HepG2 (cell line): ENCODE measurements around the gene PACS1. TPM values are rescaled to one million over a fixed set of nuclear protein-coding genes. Genes with fewer than 3 reads are reported as not detected.

ENCODE experiments used
- ARID2 ChIP-seq: sonication (generic); formaldehyde crosslinking; IDR thresholded peaks from 2 replicates; pipeline ENCODE4 v1.8.1; 2022; ENCODE audit warnings: mild to moderate bottlenecking, missing genetic modification reagents, borderline replicate concordance
- CREB3 ChIP-seq: sonication (generic); formaldehyde crosslinking; IDR thresholded peaks from 2 replicates; pipeline ENCODE4 v1.5.0; 2020; ENCODE audit warnings: missing genetic modification reagents
- FOXO4 ChIP-seq: sonication (generic); formaldehyde crosslinking; conservative IDR thresholded peaks from 2 replicates; pipeline ENCODE4 v1.8.1; 2023; ENCODE audit warnings: missing genetic modification reagents
- HDAC6 ChIP-seq: fragments of 200-600 bp; sonication (generic); IDR thresholded peaks from 2 replicates; pipeline ENCODE4 v1.7.0; 2017; ENCODE audit warnings: mild to moderate bottlenecking, antibody characterized with exemption, low read length, low read depth
- PBX2 ChIP-seq: IDR thresholded peaks from 2 replicates; pipeline ENCODE4 v1.6.1; 2016; ENCODE audit warnings: control low read depth
- SAP130 ChIP-seq: IDR thresholded peaks from 2 replicates; pipeline ENCODE4 v1.6.1; 2016; ENCODE audit warnings: low read depth
- SRSF4 ChIP-seq: fragments of 200-400 bp; formaldehyde crosslinking; IDR thresholded peaks from one replicate; pipeline ENCODE4 v1.6.1; 2018; ENCODE audit warnings: mild to moderate bottlenecking, low read depth, low read length, moderate library complexity; ENCODE audit not compliant: poor library complexity, severe bottlenecking
- ZBTB1 ChIP-seq: sonication (generic); formaldehyde crosslinking; IDR thresholded peaks from 2 replicates; pipeline ENCODE4 v1.4.0; 2020; ENCODE audit warnings: missing genetic modification reagents, borderline replicate concordance
- ZNF496 ChIP-seq: sonication (generic); formaldehyde crosslinking; IDR thresholded peaks from 2 replicates; pipeline ENCODE4 v1.8.1; 2023; ENCODE audit warnings: mild to moderate bottlenecking, moderate library complexity, missing genetic modification reagents; ENCODE audit not compliant: insufficient replicate concordance
- ZNF746 ChIP-seq: sonication (generic); formaldehyde crosslinking; IDR thresholded peaks from 2 replicates; pipeline ENCODE4 v1.8.0; 2022; ENCODE audit warnings: mild to moderate bottlenecking, missing genetic modification reagents
- polyA plus RNA-seq, 8 experiments: library from polyadenylated mRNA; depleted of rRNA in 3 of 8; stranded (reverse) in 7 of 8; unstranded in 1 of 8; fragments of >200 nt; fragmentation: Illumina TruSeq in 4 of 8; extraction: Trizol in 4 of 8; gene quantifications; 2 replicates each; pipeline versions ENCODE4 v1.2.1 to v1.2.3, GENCODE V29; 2011 to 2016; ENCODE audit warnings: low read depth in 4 of 8, missing spikeins in 1 of 8, mixed read lengths in 1 of 8; ENCODE audit not compliant: insufficient read depth in 1 of 8
- total RNA-seq, 5 experiments: library from RNA; depleted of rRNA; stranded (reverse); fragments of >200 nt; fragmentation: Illumina TruSeq; extraction: Trizol; gene quantifications; 2 replicates each; pipeline ENCODE4 v1.2.3, GENCODE V29; 2016; ENCODE audit warnings: low read depth in 1 of 5

PACS1 gene
- total and polyA plus RNA-seq, 2 of the 13 experiments (the other 11 are each of a cell fraction or from before 2014, with no cell fraction given) = 7.6 to 8.6 TPM

GRCh38 chr11:66237867-66238266, 167.8 kb downstream of the PACS1 start (continued):
- TF ChIP-seq ZBTB1 (CRISPR knock-in tag) (no peak), PBX2 (no peak), SRSF4 (no peak), ZNF746 (CRISPR knock-in tag) (no peak), CREB3 (CRISPR knock-in tag) (no peak), SAP130 (no peak), ZNF496 (CRISPR knock-in tag) (no peak), FOXO4 (CRISPR knock-in tag) (no peak), ARID2 (CRISPR knock-in tag) (no peak), HDAC6 (no peak)
